22Rv1 (cell line): ENCODE data around the gene PODXL.

ENCODE experiments used
- CTCF ChIP-seq: fragments of 450-650 bp; IDR thresholded peaks from 2 replicates; pipeline ENCODE4 v1.5.1; 2017; ENCODE audit warnings: mild to moderate bottlenecking
- ZFX ChIP-seq: fragments of 450-650 bp; IDR thresholded peaks from 2 replicates; pipeline ENCODE4 v1.6.1; 2017; ENCODE audit warnings: antibody characterized with exemption, borderline replicate concordance

- TF ChIP-seq CTCF (no peak), ZFX (no peak)
These were observed 47.5 kb upstream of the PODXL start for GRCh38 chr7:131603932-131604331.
